GM12891 (cell line): ENCODE results near the gene AQP12A.

Experiments used
- POLR2A ChIP-seq: IDR thresholded peaks from 2 replicates; pipeline ENCODE4 v1.6.1; 2011; ENCODE audit warnings: low read depth, low read length, control low read depth
- POLR2AphosphoS5 ChIP-seq: IDR thresholded peaks from 2 replicates; pipeline ENCODE4 v1.6.1; 2011; ENCODE audit warnings: low read depth, low read length, control low read depth
- SPI1 ChIP-seq: IDR thresholded peaks from 2 replicates; pipeline ENCODE4 v1.6.1; 2011; ENCODE audit warnings: low read depth, low read length, control low read depth

GRCh38 chr2:240707043-240707756, 15.5 kb downstream of the AQP12A start:
- no peak for TF ChIP-seq POLR2AphosphoS5
- TF ChIP-seq POLR2A = no peak
- TF ChIP-seq SPI1 = no peak
